Muscle of leg (tissue), 11 donors: Measurements from ENCODE around the gene SLC25A19. TPM values are rescaled to one million over a fixed set of nuclear protein-coding genes. Genes with fewer than 3 reads are reported as not detected.
"Not testable (repeated sequence)": the region's sequence is repeated elsewhere in the genome, so short reads cannot be mapped to it uniquely, and the experiment has no call there.

ENCODE experiments used
- DNase-seq: peaks from one replicate; pipeline ENCODE4 v3.0.0; 2013
- H3K27ac ChIP-seq: one replicate; pipeline ENCODE4 v1.5.1; 2013; ENCODE audit warnings: mild to moderate bottlenecking, low read length, control low read depth
- H3K27me3 ChIP-seq: one replicate; pipeline ENCODE4 v1.6.1; 2013; ENCODE audit warnings: low read length; ENCODE audit not compliant: control insufficient read depth, insufficient read depth
- H3K36me3 ChIP-seq: one replicate; pipeline ENCODE4 v1.6.1; 2013; ENCODE audit warnings: low read length; ENCODE audit not compliant: control insufficient read depth, insufficient read depth
- H3K4me1 ChIP-seq: one replicate; pipeline ENCODE4 v1.6.1; 2013; ENCODE audit warnings: low read length; ENCODE audit not compliant: control insufficient read depth, insufficient read depth
- H3K4me3 ChIP-seq: one replicate; pipeline ENCODE4 v1.5.1; 2013; ENCODE audit warnings: low read length, control low read depth
- H3K9me3 ChIP-seq: replicated peaks from 2 replicates; pipeline ENCODE4 v1.6.1; 2013; ENCODE audit warnings: low read depth, low read length; ENCODE audit not compliant: control insufficient read depth
- WGBS: methylation state at CpG from one replicate; pipeline ENCODE4 v1.1.5; 2013; ENCODE audit warnings: missing lambda C conversion rate; ENCODE audit not compliant: insufficient coverage; 5-methylcytosine and 5-hydroxymethylcytosine counted together
- polyA plus RNA-seq, 8 donors: library from polyadenylated mRNA; unstranded; fragments of 120-200 nt; gene quantifications; one replicate each; pipeline versions ENCODE4 v1.2.1 to v1.2.3, GENCODE V29; 2013; ENCODE audit warnings: inconsistent platforms in 1 of 8, low replicate concordance in 1 of 8; ENCODE audit not compliant: insufficient read length in 8 of 8, insufficient read depth in 1 of 8
- total RNA-seq: library from RNA; stranded (reverse); fragments of 120-200 nt; gene quantifications from one replicate; pipeline ENCODE4 v1.2.4, GENCODE V29; 2013

The SLC25A19 gene
- total and polyA plus RNA-seq, 9 donors, result 6.1 to 8.3 (median 7.2) TPM

DNA sequence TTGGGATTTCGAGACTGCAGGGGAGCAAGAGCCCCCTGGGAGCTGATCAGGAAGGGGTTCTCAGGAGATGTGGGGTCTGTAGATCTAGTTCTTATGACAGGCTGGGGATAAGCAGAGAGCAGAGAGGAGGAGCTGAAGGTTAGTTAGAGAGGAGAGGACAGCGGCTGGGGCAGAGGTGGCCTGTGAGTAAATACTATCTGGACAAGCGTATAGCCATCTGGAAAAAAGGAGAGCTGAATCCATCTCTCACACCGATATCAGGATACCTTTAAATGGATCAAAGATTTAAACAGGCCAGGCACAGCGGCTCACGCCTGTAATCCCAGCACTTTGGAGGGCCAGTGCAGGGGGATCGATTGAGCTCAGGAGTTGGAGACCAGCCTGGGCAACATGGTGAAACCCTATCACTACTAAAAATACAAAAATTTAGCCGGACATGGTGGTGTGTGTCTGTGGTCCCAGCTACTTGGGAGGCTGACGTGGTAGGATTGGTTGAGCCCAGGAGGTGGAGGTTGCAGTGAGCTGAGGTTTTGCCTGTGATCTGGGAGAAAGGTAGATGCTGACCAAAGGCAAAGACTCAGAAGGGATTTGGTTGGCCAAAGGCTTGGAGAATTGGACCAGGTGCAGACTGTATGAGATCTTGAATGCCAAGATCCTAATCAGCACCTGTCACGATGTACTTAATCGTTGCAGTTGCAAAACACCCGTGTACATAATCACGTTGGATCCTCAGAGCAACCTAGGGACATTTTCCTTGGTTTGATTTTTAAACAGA lies 18.9 kb upstream of the SLC25A19 start:
- Histone ChIP-seq H3K27ac (no peak overlapping the region), H3K9me3 (no peaks in the 10 kb centered on the region), H3K36me3 (no peaks in the 10 kb centered on the region), H3K27me3 (no peaks in the 10 kb centered on the region), H3K4me3 (no peak overlapping the region), H3K4me1 (peaks cover 2% of the 10 kb centered on the region)
- WGBS, result 72% methylated on average over 9 of the region's 13 CpGs
- no peak for DNase-seq

DNA sequence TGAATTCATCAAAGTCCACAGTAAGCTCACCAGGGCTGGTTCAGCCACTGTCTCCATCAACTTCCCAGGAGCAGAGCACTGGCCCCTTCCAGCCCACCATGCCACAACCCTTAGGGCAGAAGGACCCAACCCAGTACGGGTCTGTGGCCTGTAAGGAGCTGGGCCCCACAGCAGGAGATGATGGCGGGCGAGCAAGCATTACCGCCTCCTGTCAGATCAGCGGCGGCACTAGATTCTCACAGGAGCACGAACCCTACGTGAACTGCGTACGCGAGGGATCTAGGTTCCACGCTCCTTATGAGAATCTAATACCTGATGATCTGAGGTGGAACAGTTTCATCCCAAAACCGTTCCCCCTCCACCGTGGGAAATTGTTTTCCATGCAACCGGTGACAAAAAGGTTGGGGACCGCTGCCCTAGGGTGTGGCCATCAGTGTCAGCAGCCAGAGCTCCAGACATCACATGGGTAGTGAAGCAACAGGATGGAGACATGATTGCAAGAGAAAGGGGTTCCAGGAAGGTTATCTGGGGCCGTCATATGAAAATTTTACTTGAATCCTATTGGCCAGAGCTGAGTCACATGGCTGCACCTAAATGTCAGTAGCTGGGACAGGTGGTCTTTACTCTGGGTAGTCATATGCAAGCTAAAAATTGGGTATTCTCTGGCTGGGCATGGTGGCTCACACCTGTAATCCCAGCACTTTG lies 12.4 kb upstream of the SLC25A19 start:
- no peaks in the 10 kb centered on the region for H3K4me1 ChIP-seq
- no peaks in the 10 kb centered on the region for H3K27me3 ChIP-seq
- DNase-seq, result no peak
- no peaks in the 10 kb centered on the region for H3K36me3 ChIP-seq
- no peaks in the 10 kb centered on the region for H3K9me3 ChIP-seq
- no peak overlapping the region for H3K27ac ChIP-seq
- 86% methylated on average over 17 of the region's 17 CpGs for WGBS
- no peak overlapping the region for H3K4me3 ChIP-seq

GRCh38 chr17:75301049-75301448 lies 11.8 kb upstream of the SLC25A19 start:
- H3K27ac ChIP-seq, result no peak overlapping the region
- 66% methylated on average over 4 of the region's 9 CpGs for WGBS
- H3K4me3 ChIP-seq, result no peak overlapping the region
- H3K4me1 ChIP-seq, result no peaks in the 10 kb centered on the region
- H3K36me3 ChIP-seq, result no peaks in the 10 kb centered on the region
- DNase-seq, result no peak
- no peaks in the 10 kb centered on the region for H3K9me3 ChIP-seq
- no peaks in the 10 kb centered on the region for H3K27me3 ChIP-seq

GRCh38 chr17:75300280-75300679 lies 11.0 kb upstream of the SLC25A19 start:
- Histone ChIP-seq H3K27ac (no peak overlapping the region), H3K36me3 (no peaks in the 10 kb centered on the region), H3K4me3 (no peak overlapping the region), H3K4me1 (no peaks in the 10 kb centered on the region), H3K9me3 (no peaks in the 10 kb centered on the region), H3K27me3 (no peaks in the 10 kb centered on the region)
- 83% methylated on average over 2 of the region's 7 CpGs for WGBS
- DNase-seq, result no peak

- Histone ChIP-seq H3K27ac (peak overlapping the region; percentile 50), H3K4me3 (no peak overlapping the region), H3K27me3 (no peaks in the 10 kb centered on the region), H3K36me3 (no peaks in the 10 kb centered on the region), H3K9me3 (no peaks in the 10 kb centered on the region), H3K4me1 (no peaks in the 10 kb centered on the region)
- WGBS, result 79% methylated on average over 3 of the region's 8 CpGs
- DNase-seq, result peak; percentile 61
These were observed 6.2 kb upstream of the SLC25A19 start for GRCh38 chr17:75295201-75296158.

- not testable (repeated sequence) for H3K4me1 ChIP-seq
- WGBS, result 69% methylated on average over 8 of the region's 16 CpGs
These were observed 3.7 kb upstream of the SLC25A19 start for GRCh38 chr17:75292810-75293448.

GRCh38 chr17:75289832-75290337 lies 652 bp upstream of the SLC25A19 start:
- Histone ChIP-seq H3K4me1 (peaks cover 7% of the 10 kb centered on the region), H3K27ac (peak overlapping the region; percentile 97), H3K36me3 (peaks cover 10% of the 10 kb centered on the region), H3K4me3 (peak overlapping the region; percentile 94), H3K27me3 (no peaks in the 10 kb centered on the region), H3K9me3 (no peaks in the 10 kb centered on the region)
- WGBS, result 2% methylated on average over 9 of the region's 26 CpGs
- DNase-seq, result peak; percentile 71

More at GRCh38 chr17:75292810-75293448, 3.7 kb upstream of the SLC25A19 start:
- H3K27ac ChIP-seq, DNase-seq, H3K27me3 ChIP-seq, H3K36me3 ChIP-seq, H3K9me3 ChIP-seq, H3K4me3 ChIP-seq: not testable (repeated sequence)

- H3K4me1 ChIP-seq, result peaks cover 7% of the 10 kb centered on the region
- WGBS, result 0% methylated on average over 12 of the region's 14 CpGs
- H3K36me3 ChIP-seq, result peaks cover 10% of the 10 kb centered on the region
- H3K4me3 ChIP-seq, result peak overlapping the region; percentile 94
- H3K9me3 ChIP-seq, result no peaks in the 10 kb centered on the region
- H3K27ac ChIP-seq, result peak overlapping the region; percentile 60
- no peak for DNase-seq
- H3K27me3 ChIP-seq, result no peaks in the 10 kb centered on the region
These were observed 491 bp downstream of the SLC25A19 start for GRCh38 chr17:75288770-75289114.

GRCh38 chr17:75288359-75288758 lies 874 bp downstream of the SLC25A19 start:
- Histone ChIP-seq H3K9me3 (no peaks in the 10 kb centered on the region), H3K27ac (no peak overlapping the region), H3K36me3 (peaks cover 13% of the 10 kb centered on the region), H3K4me1 (peaks cover 7% of the 10 kb centered on the region), H3K4me3 (peak overlapping the region; percentile 94), H3K27me3 (no peaks in the 10 kb centered on the region)
- no peak for DNase-seq
- WGBS, result no CpG with 5 or more reads among the region's 2 CpGs
